ENCODE data around the gene FGF14. TPM values are rescaled to one million over a fixed set of nuclear protein-coding genes. Genes with fewer than 3 reads are reported as not detected.
A peak's percentile ranks its signal among the peaks of the same experiment; 100 is the strongest.

The FGF14 gene
- total RNA-seq, 3 donors from 2014 or later: under 0.01 to 0.29 (median under 0.01) TPM

DNA sequence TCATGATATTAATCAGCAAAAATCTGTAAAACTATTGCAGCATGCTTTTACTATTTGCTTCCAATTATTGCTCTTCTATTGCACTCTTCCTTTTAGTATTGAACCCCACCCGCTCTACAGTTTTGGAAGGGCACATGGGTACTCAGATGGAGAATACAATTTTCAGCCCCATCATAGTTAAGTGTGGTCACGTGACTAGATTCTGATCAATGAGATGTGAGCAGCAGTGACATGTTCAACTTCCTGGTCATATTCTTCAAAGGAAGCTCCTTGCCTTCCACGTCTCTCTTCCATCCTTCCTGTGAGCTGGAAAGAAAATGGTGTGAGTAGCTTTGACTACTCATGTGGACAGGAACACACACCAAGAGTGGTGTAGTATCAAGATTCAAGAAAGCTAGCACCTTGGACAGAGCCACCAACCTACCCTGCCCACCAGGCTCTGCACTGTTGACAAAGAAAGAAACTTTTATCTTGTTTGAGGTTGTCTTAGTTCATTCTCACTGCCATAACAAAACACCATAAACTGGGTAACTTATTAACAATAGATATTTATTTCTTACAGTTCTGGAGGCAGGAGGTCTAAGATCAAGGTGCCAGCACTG, 3.8 kb upstream of the FGF14 start:
- TF ChIP-seq, protein P1, sequence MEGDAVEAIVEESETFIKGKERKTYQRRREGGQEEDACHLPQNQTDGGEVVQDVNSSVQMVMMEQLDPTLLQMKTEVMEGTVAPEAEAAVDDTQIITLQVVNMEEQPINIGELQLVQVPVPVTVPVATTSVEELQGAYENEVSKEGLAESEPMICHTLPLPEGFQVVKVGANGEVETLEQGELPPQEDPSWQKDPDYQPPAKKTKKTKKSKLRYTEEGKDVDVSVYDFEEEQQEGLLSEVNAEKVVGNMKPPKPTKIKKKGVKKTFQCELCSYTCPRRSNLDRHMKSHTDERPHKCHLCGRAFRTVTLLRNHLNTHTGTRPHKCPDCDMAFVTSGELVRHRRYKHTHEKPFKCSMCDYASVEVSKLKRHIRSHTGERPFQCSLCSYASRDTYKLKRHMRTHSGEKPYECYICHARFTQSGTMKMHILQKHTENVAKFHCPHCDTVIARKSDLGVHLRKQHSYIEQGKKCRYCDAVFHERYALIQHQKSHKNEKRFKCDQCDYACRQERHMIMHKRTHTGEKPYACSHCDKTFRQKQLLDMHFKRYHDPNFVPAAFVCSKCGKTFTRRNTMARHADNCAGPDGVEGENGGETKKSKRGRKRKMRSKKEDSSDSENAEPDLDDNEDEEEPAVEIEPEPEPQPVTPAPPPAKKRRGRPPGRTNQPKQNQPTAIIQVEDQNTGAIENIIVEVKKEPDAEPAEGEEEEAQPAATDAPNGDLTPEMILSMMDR (IDR thresholded peaks at IDR 0.05): no peak
- TF ChIP-seq POLR2AphosphoS5 (IDR thresholded peaks at IDR 0.05) (no peak), POLR2A (IDR thresholded peaks at IDR 0.05) (no peak)
- DNase-seq (ENCODE audit: low spot score in 2 of 2): no peak
- Histone ChIP-seq H3K4me1 (peaks cover 0 to 1% of the 10 kb centered on the region in 2 donors), H3K36me3 (no peaks in the 10 kb centered on the region), H3K27ac (no peak overlapping the region), H3K4me3 (no peak overlapping the region), H3K9me3 (no peaks in the 10 kb centered on the region), H3K27me3 (peaks cover 0 to 14% of the 10 kb centered on the region in 2 donors)
- intact Hi-C loops (cut with DNase I; ENCODE audit: low total_unique reads): no loop called here

DNA sequence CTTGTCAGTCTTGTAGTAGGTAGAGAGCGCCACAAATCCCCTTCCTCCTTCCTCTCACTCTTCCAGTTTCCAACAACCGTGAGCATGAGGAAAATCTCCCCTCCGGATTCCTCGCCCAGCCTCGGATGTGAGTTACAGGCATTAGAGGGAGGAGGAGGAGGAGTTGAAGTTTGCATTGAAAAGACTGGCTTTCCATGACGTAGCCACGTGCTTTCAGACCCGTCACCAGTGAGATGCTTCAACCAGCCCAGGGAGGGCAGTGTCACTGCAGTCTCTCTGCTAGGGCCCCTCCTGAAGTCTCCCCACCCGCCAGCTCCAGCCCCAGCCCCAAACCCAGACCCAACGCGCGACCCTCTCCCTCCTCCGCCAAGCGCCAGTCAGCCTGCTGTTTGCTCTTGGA, 442 bp upstream of the FGF14 start:
- Histone ChIP-seq H3K27me3 (peaks cover 0 to 23% of the 10 kb centered on the region in 2 donors), H3K4me1 (peaks cover 0 to 3% of the 10 kb centered on the region in 2 donors), H3K27ac (no peak overlapping the region), H3K36me3 (no peaks in the 10 kb centered on the region), H3K4me3 (peak overlapping the region; percentile 52 to 71 (median 68)), H3K9me3 (no peaks in the 10 kb centered on the region)
- TF ChIP-seq, protein P1 (IDR thresholded peaks at IDR 0.05): no peak
- no peak for TF ChIP-seq POLR2A (IDR thresholded peaks at IDR 0.05)
- no peak for TF ChIP-seq POLR2AphosphoS5 (IDR thresholded peaks at IDR 0.05)
- no peak for DNase-seq (ENCODE audit: low spot score in 2 of 2)
- intact Hi-C loops (cut with DNase I; ENCODE audit: low total_unique reads): no loop called here

DNA sequence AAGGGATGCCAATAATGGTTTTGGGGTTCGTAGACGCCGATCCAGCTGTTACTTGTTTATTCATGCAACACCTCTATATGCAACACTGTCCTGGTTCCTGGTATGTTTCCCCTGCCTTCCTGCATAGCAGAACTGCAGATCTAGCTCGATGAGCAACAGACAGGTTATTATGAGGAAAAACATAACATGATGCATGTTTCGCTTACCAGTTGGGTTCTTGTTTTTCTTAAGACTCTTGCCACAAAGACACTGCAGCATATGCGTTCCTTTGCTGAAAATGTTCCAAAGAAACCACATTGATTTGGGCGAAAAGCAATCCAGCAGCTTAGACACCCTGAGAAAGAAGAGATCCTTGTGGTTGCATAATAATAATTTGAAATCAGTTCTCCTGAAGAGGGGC, 583 bp downstream of the FGF14 start:
- Histone ChIP-seq H3K4me3 (peak overlapping the region; percentile 52 to 71 (median 68)), H3K36me3 (no peaks in the 10 kb centered on the region), H3K4me1 (peaks cover 0 to 3% of the 10 kb centered on the region in 2 donors), H3K9me3 (no peaks in the 10 kb centered on the region), H3K27ac (no peak overlapping the region), H3K27me3 (peaks cover 0 to 23% of the 10 kb centered on the region in 2 donors)
- DNase-seq (ENCODE audit: low spot score in 2 of 2): no peak
- TF ChIP-seq POLR2AphosphoS5 (IDR thresholded peaks at IDR 0.05): no peak
- TF ChIP-seq, protein P1 (IDR thresholded peaks at IDR 0.05): no peak
- no peak for TF ChIP-seq POLR2A (IDR thresholded peaks at IDR 0.05)
- intact Hi-C loops (cut with DNase I; ENCODE audit: low total_unique reads): no loop called here

DNA sequence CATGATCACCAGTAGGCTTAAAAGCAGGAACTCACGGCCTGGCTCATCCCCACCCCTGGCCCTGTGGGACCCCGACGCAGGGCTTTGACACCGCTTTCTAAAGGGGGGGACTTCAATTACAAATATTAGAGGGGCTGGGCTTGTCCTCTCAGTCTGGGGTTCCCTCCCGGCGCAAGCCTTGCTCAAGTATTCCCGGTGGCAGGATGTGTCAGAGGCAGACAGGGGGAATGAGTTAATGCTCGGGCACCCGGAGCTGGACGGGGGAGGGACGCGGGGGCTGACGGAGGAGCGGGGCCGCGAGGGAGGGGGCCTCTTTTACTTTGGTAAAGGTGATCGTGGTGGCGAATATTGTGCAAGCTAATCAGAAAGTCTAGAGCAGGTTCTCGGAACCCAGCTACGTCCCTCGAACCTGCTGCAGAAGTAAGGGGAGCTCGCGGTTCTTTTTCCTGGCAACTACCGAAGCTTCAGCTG, 1.1 kb downstream of the FGF14 start:
- H3K36me3 ChIP-seq: no peaks in the 10 kb centered on the region
- TF ChIP-seq, protein P1 (IDR thresholded peaks at IDR 0.05): no peak
- TF ChIP-seq POLR2A (IDR thresholded peaks at IDR 0.05) (no peak), POLR2AphosphoS5 (IDR thresholded peaks at IDR 0.05) (no peak)
- H3K27me3 ChIP-seq: peaks cover 0 to 23% of the 10 kb centered on the region in 2 donors
- no peak for DNase-seq (ENCODE audit: low spot score in 2 of 2)
- H3K4me3 ChIP-seq: peak overlapping the region; percentile 52 to 71 (median 68)
- peaks cover 0 to 3% of the 10 kb centered on the region in 2 donors for H3K4me1 ChIP-seq
- H3K9me3 ChIP-seq: no peaks in the 10 kb centered on the region
- intact Hi-C loops (cut with DNase I; ENCODE audit: low total_unique reads): no loop called here
- H3K27ac ChIP-seq: peak overlapping the region in 1 of 2 donors; percentile 1
